Measurements from ENCODE around the gene STK39.

The STK39 gene

DNA sequence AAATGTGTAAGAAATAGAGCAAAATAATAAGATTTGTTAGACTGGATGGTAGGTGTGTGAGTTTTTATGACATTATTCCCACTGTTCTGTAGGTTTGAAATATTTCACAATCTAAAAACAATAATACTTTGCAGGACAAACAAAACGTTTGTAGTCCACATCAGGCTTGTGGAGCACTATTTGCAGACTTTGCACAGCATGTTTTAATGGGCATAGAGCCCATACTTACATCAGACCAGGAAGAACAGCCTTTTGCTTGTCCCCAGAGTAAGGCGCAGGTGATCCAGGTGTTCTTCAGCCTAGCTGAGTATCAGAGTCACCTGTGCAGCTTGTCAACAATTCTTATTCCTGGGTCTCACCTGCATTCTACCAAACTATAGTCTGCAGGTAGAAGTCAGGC is 9.1 kb upstream of the STK39 start:
- Histone ChIP-seq H3K27me3 (ENCODE audit: control insufficient read depth in 1 of 2, insufficient read depth in 2 of 2, low read length in 2 of 2) (no peaks in the 10 kb centered on the region), H3K27ac (ENCODE audit: low read length) (no peak overlapping the region), H3K9ac (ENCODE audit: low read length in 2 of 2) (no peak overlapping the region), H3K9me3 (ENCODE audit: control insufficient read depth in 2 of 2, low read length in 2 of 2) (peaks cover 9 to 13% of the 10 kb centered on the region in 2 donors), H3K4me3 (ENCODE audit: low read length in 2 of 2) (no peak overlapping the region), H3K4me1 (ENCODE audit: control insufficient read depth, insufficient read depth, low read length) (no peaks in the 10 kb centered on the region), H3K36me3 (ENCODE audit: control insufficient read depth in 2 of 2, insufficient read depth in 2 of 2, low read length in 2 of 2) (no peaks in the 10 kb centered on the region)

- no peak overlapping the region for H3K4me3 ChIP-seq (ENCODE audit: low read length in 2 of 2)
- H3K9ac ChIP-seq (ENCODE audit: low read length in 2 of 2): no peak overlapping the region
- H3K4me1 ChIP-seq (ENCODE audit: control insufficient read depth, insufficient read depth, low read length): no peaks in the 10 kb centered on the region
- H3K27me3 ChIP-seq (ENCODE audit: control insufficient read depth in 1 of 2, insufficient read depth in 2 of 2, low read length in 2 of 2): no peaks in the 10 kb centered on the region
- no peak overlapping the region for H3K27ac ChIP-seq (ENCODE audit: low read length)
- H3K9me3 ChIP-seq (ENCODE audit: control insufficient read depth in 2 of 2, low read length in 2 of 2): peaks cover 9 to 13% of the 10 kb centered on the region in 2 donors
- no peaks in the 10 kb centered on the region for H3K36me3 ChIP-seq (ENCODE audit: control insufficient read depth in 2 of 2, insufficient read depth in 2 of 2, low read length in 2 of 2)
Observed at GRCh38 chr2:168255866-168256265, 8.5 kb upstream of the STK39 start.

DNA sequence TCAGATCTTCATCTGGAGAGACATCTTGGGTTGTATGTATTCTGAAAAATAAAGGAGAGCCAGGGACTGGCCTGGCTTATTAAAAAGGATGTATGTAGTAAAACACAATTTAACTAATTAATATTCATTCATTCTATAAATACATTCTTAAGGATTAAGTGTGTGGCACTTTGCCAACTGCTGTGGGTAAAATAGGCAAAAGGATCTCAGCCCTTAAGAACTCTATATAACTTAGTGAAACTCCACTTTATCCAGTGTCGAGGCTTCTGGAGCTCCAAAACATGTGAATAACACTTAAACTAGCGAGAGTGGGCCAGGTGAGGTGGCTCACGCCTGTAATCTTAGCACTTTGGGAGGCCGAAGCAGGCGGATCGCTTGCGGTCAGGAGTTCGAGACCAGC is 7.7 kb upstream of the STK39 start:
- Histone ChIP-seq H3K36me3 (ENCODE audit: control insufficient read depth in 2 of 2, insufficient read depth in 2 of 2, low read length in 2 of 2) (no peaks in the 10 kb centered on the region), H3K27ac (ENCODE audit: low read length) (no peak overlapping the region), H3K4me3 (ENCODE audit: low read length in 2 of 2) (no peak overlapping the region), H3K9ac (ENCODE audit: low read length in 2 of 2) (no peak overlapping the region), H3K9me3 (ENCODE audit: control insufficient read depth in 2 of 2, low read length in 2 of 2) (peaks cover 9 to 13% of the 10 kb centered on the region in 2 donors), H3K27me3 (ENCODE audit: control insufficient read depth in 1 of 2, insufficient read depth in 2 of 2, low read length in 2 of 2) (no peaks in the 10 kb centered on the region), H3K4me1 (ENCODE audit: control insufficient read depth, insufficient read depth, low read length) (no peaks in the 10 kb centered on the region)

DNA sequence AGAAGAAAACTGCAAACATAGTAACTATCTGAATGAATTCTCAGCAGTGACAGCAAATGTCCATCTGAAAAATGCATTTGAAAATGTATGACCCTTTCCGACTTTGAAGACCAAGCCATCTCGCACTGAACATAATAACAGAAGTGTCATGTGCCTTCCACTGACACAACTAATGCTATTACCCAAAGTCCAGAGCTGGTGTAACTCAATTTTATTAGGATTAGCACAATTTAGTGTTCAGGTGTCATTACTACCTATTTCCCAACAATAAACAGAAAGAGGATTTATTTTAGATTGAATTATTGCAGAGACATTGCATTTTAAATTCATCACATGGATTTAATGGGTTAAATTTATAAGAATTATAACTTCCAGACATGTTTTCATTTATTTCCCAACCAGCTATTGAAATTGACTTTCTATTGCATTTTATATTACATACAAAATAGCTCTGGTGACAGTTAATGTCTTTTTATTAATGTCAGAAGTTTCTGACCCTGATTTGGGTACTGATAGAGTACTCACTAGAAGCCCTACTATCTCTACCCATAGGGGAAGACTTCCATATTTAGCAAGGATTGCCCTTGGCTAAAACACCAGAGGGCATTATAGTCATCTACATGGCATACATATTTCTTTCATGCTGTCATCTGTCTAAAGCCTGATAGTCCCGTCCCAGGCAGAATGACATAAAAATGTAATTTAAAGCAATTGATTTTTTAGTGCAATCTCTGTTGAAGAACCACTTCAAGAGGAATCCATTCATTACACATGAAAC is 7.0 kb upstream of the STK39 start:
- no peak overlapping the region for H3K9ac ChIP-seq (ENCODE audit: low read length in 2 of 2)
- H3K4me1 ChIP-seq (ENCODE audit: control insufficient read depth, insufficient read depth, low read length): peaks cover 6% of the 10 kb centered on the region
- no peak overlapping the region for H3K27ac ChIP-seq (ENCODE audit: low read length)
- H3K36me3 ChIP-seq (ENCODE audit: control insufficient read depth in 2 of 2, insufficient read depth in 2 of 2, low read length in 2 of 2): no peaks in the 10 kb centered on the region
- no peak overlapping the region for H3K4me3 ChIP-seq (ENCODE audit: low read length in 2 of 2)
- H3K27me3 ChIP-seq (ENCODE audit: control insufficient read depth in 1 of 2, insufficient read depth in 2 of 2, low read length in 2 of 2): no peaks in the 10 kb centered on the region
- peaks cover 6% of the 10 kb centered on the region in 2 donors for H3K9me3 ChIP-seq (ENCODE audit: control insufficient read depth in 2 of 2, low read length in 2 of 2)

DNA sequence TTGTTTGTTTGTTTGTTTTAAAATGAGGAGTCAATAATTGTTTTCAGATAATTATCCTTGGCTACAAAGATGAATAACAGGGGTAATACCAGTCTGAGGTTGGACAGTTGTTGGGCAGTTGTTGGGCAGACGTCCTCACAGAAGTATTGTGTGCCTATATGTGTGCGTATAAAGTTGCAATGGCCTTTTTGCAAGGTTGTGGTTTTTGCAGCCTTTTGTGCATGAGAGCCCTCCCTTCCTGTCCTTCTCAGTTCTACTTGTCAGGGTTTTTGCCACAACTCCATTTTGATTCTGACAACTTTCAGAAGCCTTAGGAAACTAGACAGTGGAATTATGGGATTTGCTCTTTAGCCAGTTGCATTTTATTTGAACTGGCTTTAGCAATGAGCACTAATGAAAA is 6.0 kb upstream of the STK39 start:
- no peak overlapping the region for H3K4me3 ChIP-seq (ENCODE audit: low read length in 2 of 2)
- no peaks in the 10 kb centered on the region for H3K27me3 ChIP-seq (ENCODE audit: control insufficient read depth in 1 of 2, insufficient read depth in 2 of 2, low read length in 2 of 2)
- no peak overlapping the region for H3K27ac ChIP-seq (ENCODE audit: low read length)
- H3K36me3 ChIP-seq (ENCODE audit: control insufficient read depth in 2 of 2, insufficient read depth in 2 of 2, low read length in 2 of 2): no peaks in the 10 kb centered on the region
- H3K9me3 ChIP-seq (ENCODE audit: control insufficient read depth in 2 of 2, low read length in 2 of 2): peaks cover 0 to 2% of the 10 kb centered on the region in 2 donors
- no peak overlapping the region for H3K9ac ChIP-seq (ENCODE audit: low read length in 2 of 2)
- H3K4me1 ChIP-seq (ENCODE audit: control insufficient read depth, insufficient read depth, low read length): peaks cover 6% of the 10 kb centered on the region

GRCh38 chr2:168252976-168253375 is 5.6 kb upstream of the STK39 start:
- Histone ChIP-seq H3K4me3 (ENCODE audit: low read length in 2 of 2) (no peak overlapping the region), H3K4me1 (ENCODE audit: control insufficient read depth, insufficient read depth, low read length) (peaks cover 6% of the 10 kb centered on the region), H3K27me3 (ENCODE audit: control insufficient read depth in 1 of 2, insufficient read depth in 2 of 2, low read length in 2 of 2) (no peaks in the 10 kb centered on the region), H3K9ac (ENCODE audit: low read length in 2 of 2) (no peak overlapping the region), H3K9me3 (ENCODE audit: control insufficient read depth in 2 of 2, low read length in 2 of 2) (no peaks in the 10 kb centered on the region), H3K36me3 (ENCODE audit: control insufficient read depth in 2 of 2, insufficient read depth in 2 of 2, low read length in 2 of 2) (no peaks in the 10 kb centered on the region), H3K27ac (ENCODE audit: low read length) (no peak overlapping the region)

GRCh38 chr2:168246483-168247340 is 683 bp downstream of the STK39 start:
- Histone ChIP-seq H3K27ac (ENCODE audit: low read length) (no peak overlapping the region), H3K27me3 (ENCODE audit: control insufficient read depth in 1 of 2, insufficient read depth in 2 of 2, low read length in 2 of 2) (no peaks in the 10 kb centered on the region), H3K4me1 (ENCODE audit: control insufficient read depth, insufficient read depth, low read length) (peaks cover 27% of the 10 kb centered on the region), H3K9me3 (ENCODE audit: control insufficient read depth in 2 of 2, low read length in 2 of 2) (no peaks in the 10 kb centered on the region), H3K36me3 (ENCODE audit: control insufficient read depth in 2 of 2, insufficient read depth in 2 of 2, low read length in 2 of 2) (no peaks in the 10 kb centered on the region), H3K4me3 (ENCODE audit: low read length in 2 of 2) (peak overlapping the region; percentile 82 to 83), H3K9ac (ENCODE audit: low read length in 2 of 2) (peak overlapping the region; percentile 68 to 71)

DNA sequence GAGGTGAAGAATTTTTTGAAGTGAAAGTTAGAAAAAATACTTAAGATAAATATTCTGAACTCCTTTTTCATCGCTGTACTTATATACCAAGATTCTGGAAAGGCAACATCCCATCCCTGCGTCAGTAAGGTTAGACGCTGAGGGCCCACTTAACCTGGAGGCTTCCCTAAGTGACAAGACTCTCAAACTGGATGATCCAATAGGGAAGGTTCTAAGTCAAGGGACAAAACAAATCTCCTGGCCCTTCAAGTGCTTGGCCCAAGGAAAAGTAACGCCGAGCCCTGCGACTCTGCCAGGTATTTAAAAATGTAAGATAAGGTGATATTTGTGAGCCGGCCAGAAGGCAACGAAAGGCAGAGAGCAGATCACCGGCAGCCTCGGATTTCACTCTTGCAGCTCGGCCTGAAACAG is 1.3 kb downstream of the STK39 start:
- Histone ChIP-seq H3K36me3 (ENCODE audit: control insufficient read depth in 2 of 2, insufficient read depth in 2 of 2, low read length in 2 of 2) (no peaks in the 10 kb centered on the region), H3K27ac (ENCODE audit: low read length) (no peak overlapping the region), H3K27me3 (ENCODE audit: control insufficient read depth in 1 of 2, insufficient read depth in 2 of 2, low read length in 2 of 2) (no peaks in the 10 kb centered on the region), H3K9ac (ENCODE audit: low read length in 2 of 2) (peak overlapping the region; percentile 68 to 71), H3K9me3 (ENCODE audit: control insufficient read depth in 2 of 2, low read length in 2 of 2) (no peaks in the 10 kb centered on the region), H3K4me3 (ENCODE audit: low read length in 2 of 2) (peak overlapping the region; percentile 82 to 83), H3K4me1 (ENCODE audit: control insufficient read depth, insufficient read depth, low read length) (peaks cover 34% of the 10 kb centered on the region)

DNA sequence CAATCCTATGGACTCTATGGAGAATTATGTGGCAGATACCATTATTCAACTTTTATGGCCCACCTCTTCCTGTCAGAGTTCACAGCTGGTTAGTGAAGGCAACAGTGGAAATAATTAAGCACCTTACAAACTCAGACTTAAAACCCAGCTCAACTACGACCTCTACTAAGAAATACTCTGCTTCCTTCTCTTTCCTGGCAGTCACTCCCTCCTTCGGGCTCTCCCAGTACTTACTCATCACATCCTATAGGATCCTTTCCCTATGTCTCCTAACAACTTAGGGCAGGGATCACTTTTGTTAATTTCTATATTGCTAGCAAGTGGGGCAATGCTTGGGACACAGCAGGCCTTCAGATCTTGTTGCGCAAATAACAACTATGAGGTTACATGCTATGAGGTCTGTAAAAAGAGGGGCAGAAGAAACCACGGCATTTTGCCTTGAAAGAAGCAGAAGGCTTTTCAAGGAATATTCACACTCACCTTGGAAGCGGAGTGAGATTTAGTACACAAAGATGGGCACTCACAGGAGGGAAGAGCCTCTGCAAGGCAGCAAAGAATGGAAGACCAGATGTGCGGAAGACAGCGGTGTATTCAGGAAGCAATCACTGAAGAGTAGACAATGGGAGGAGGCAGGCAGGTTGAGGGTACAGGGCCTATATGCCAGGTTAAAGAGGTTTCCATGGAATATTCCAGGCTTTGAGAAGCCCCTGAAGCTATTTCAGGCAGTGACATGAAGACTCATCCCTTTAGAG is 2.1 kb downstream of the STK39 start:
- no peak overlapping the region for H3K27ac ChIP-seq (ENCODE audit: low read length)
- H3K4me3 ChIP-seq (ENCODE audit: low read length in 2 of 2): peak overlapping the region; percentile 36 to 63
- peak overlapping the region; percentile 13 to 29 for H3K9ac ChIP-seq (ENCODE audit: low read length in 2 of 2)
- H3K27me3 ChIP-seq (ENCODE audit: control insufficient read depth in 1 of 2, insufficient read depth in 2 of 2, low read length in 2 of 2): no peaks in the 10 kb centered on the region
- H3K36me3 ChIP-seq (ENCODE audit: control insufficient read depth in 2 of 2, insufficient read depth in 2 of 2, low read length in 2 of 2): no peaks in the 10 kb centered on the region
- H3K9me3 ChIP-seq (ENCODE audit: control insufficient read depth in 2 of 2, low read length in 2 of 2): no peaks in the 10 kb centered on the region
- H3K4me1 ChIP-seq (ENCODE audit: control insufficient read depth, insufficient read depth, low read length): peaks cover 40% of the 10 kb centered on the region

GRCh38 chr2:168244318-168244717 is 3.1 kb downstream of the STK39 start:
- Histone ChIP-seq H3K4me1 (ENCODE audit: control insufficient read depth, insufficient read depth, low read length) (peaks cover 34% of the 10 kb centered on the region), H3K9ac (ENCODE audit: low read length in 2 of 2) (peak overlapping the region in 1 of 2 donors; percentile 6), H3K4me3 (ENCODE audit: low read length in 2 of 2) (peak overlapping the region; percentile 18 to 63), H3K9me3 (ENCODE audit: control insufficient read depth in 2 of 2, low read length in 2 of 2) (no peaks in the 10 kb centered on the region), H3K27ac (ENCODE audit: low read length) (no peak overlapping the region), H3K27me3 (ENCODE audit: control insufficient read depth in 1 of 2, insufficient read depth in 2 of 2, low read length in 2 of 2) (no peaks in the 10 kb centered on the region), H3K36me3 (ENCODE audit: control insufficient read depth in 2 of 2, insufficient read depth in 2 of 2, low read length in 2 of 2) (no peaks in the 10 kb centered on the region)
